ENCODE data around the gene TIGAR. TPM values are rescaled to one million over a fixed set of nuclear protein-coding genes. Genes with fewer than 3 reads are reported as not detected.
A peak's percentile ranks its signal among the peaks of the same experiment; 100 is the strongest.

TIGAR gene
- total RNA-seq, 1 donor from 2014 or later = 15.4 TPM

GRCh38 chr12:4355156-4356040 lies 34.4 kb downstream of the TIGAR start:
- Mint-ChIP-seq H3K4me1 (no peaks in the 10 kb centered on the region), H3K9me3 (peaks cover 9% of the 10 kb centered on the region), H3K27me3 (ENCODE audit: low read depth) (no peaks in the 10 kb centered on the region), H3K27ac (ENCODE audit: unreplicated experiment) (no peak overlapping the region), H3K36me3 (ENCODE audit: low read depth) (peaks cover 14% of the 10 kb centered on the region), H3K4me3 (no peak overlapping the region)
- TF ChIP-seq CTCF (conservative IDR thresholded peaks at IDR 0.05) = no peak
- no peak for DNase-seq (ENCODE audit: low read depth, low spot score)

- H3K4me1 Mint-ChIP-seq = no peaks in the 10 kb centered on the region
- H3K27me3 Mint-ChIP-seq (ENCODE audit: low read depth) = no peaks in the 10 kb centered on the region
- H3K36me3 Mint-ChIP-seq (ENCODE audit: low read depth) = peaks cover 10% of the 10 kb centered on the region
- TF ChIP-seq CTCF (conservative IDR thresholded peaks at IDR 0.05) = peak; percentile 68
- H3K9me3 Mint-ChIP-seq = peaks cover 9% of the 10 kb centered on the region
- no peak overlapping the region for H3K27ac Mint-ChIP-seq (ENCODE audit: unreplicated experiment)
- H3K4me3 Mint-ChIP-seq = no peak overlapping the region
- peak; percentile 50 for DNase-seq (ENCODE audit: low read depth, low spot score)
These were observed 35.0 kb downstream of the TIGAR start for GRCh38 chr12:4356041-4356327.

DNA sequence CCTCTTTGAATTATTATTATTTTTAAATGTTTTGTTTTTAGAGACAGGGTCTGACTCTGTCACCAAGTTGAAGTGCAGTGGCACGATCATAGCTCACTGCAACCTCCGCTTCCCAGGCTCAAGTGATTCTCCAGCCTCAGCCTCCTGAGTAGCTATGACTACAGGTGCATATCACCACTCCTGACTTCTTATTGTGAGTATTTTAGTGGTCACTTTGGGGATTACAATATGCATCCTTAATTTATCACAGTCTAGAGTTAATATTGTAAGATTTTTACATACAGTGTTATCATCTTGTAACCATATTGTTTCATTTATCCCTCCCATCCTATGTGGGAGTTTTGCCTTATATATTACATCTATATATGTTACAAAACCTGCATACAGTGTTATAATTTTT lies 45.1 kb downstream of the TIGAR start:
- Mint-ChIP-seq H3K4me1 (no peaks in the 10 kb centered on the region), H3K36me3 (ENCODE audit: low read depth) (no peaks in the 10 kb centered on the region), H3K9me3 (no peaks in the 10 kb centered on the region), H3K27me3 (ENCODE audit: low read depth) (peaks cover 48% of the 10 kb centered on the region), H3K27ac (ENCODE audit: unreplicated experiment) (no peak overlapping the region), H3K4me3 (no peak overlapping the region)
- TF ChIP-seq CTCF (conservative IDR thresholded peaks at IDR 0.05) = peak; percentile 21
- DNase-seq (ENCODE audit: low read depth, low spot score) = no peak

GRCh38 chr12:4369548-4369947 lies 48.5 kb downstream of the TIGAR start:
- no peak for DNase-seq (ENCODE audit: low read depth, low spot score)
- no peaks in the 10 kb centered on the region for H3K36me3 Mint-ChIP-seq (ENCODE audit: low read depth)
- H3K9me3 Mint-ChIP-seq = no peaks in the 10 kb centered on the region
- H3K27me3 Mint-ChIP-seq (ENCODE audit: low read depth) = peaks cover 41% of the 10 kb centered on the region
- no peak for TF ChIP-seq CTCF (conservative IDR thresholded peaks at IDR 0.05)
- H3K4me1 Mint-ChIP-seq = no peaks in the 10 kb centered on the region
- no peak overlapping the region for H3K4me3 Mint-ChIP-seq
- no peak overlapping the region for H3K27ac Mint-ChIP-seq (ENCODE audit: unreplicated experiment)

DNA sequence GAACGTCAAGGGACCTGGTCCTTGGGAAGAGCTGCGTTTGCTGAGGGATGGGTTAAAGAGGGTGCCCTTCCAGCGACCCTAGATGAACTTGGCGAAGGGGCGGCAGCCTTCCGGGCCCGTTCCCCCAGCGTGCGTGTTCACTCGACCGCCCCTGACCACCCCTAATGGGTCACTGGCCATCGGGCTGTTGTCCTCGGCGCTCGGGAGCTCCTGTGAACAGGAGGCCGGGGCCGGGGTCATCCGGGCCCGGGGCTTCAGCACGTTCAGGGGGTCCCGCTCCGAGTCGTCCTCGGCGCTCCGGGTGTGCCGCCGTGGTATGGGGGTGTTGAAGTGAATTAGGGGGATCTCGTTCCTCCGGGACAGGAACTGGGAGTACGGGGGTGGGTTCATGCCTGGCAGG lies 49.3 kb downstream of the TIGAR start:
- no peak for TF ChIP-seq CTCF (conservative IDR thresholded peaks at IDR 0.05)
- Mint-ChIP-seq H3K4me1 (no peaks in the 10 kb centered on the region), H3K4me3 (no peak overlapping the region), H3K36me3 (ENCODE audit: low read depth) (no peaks in the 10 kb centered on the region), H3K9me3 (no peaks in the 10 kb centered on the region), H3K27me3 (ENCODE audit: low read depth) (peaks cover 37% of the 10 kb centered on the region), H3K27ac (ENCODE audit: unreplicated experiment) (no peak overlapping the region)
- DNase-seq (ENCODE audit: low read depth, low spot score) = no peak

All from neural crest cell (in vitro differentiated cells).